Liver (tissue), 9 donors: ENCODE data around the gene SETBP1. TPM values are rescaled to one million over a fixed set of nuclear protein-coding genes. Genes with fewer than 3 reads are reported as not detected.

Source experiments
- DNase-seq: peaks from one replicate; pipeline ENCODE4 v3.0.0-alpha.2; 2017; ENCODE audit warnings: low spot score
- H3K27ac ChIP-seq, 2 donors: one replicate each; pipeline ENCODE4 v1.7.0; 2013; ENCODE audit warnings: inconsistent platforms in 2 of 2, low read length in 2 of 2, control low read depth in 1 of 2, low read depth in 1 of 2, mild to moderate bottlenecking in 1 of 2
- H3K27me3 ChIP-seq, 4 donors: one replicate each; pipeline versions ENCODE4 v1.6.1 to v1.7.0; 2013; ENCODE audit warnings: low read length in 3 of 4, inconsistent platforms in 1 of 4, mild to moderate bottlenecking in 1 of 4, moderate library complexity in 1 of 4; ENCODE audit not compliant: control insufficient read depth in 4 of 4, insufficient read depth in 4 of 4
- H3K36me3 ChIP-seq, 4 donors: one replicate each; pipeline versions ENCODE4 v1.6.1 to v1.7.0; 2013; ENCODE audit warnings: low read length in 3 of 4, mild to moderate bottlenecking in 3 of 4, low read depth in 1 of 4, moderate library complexity in 1 of 4; ENCODE audit not compliant: control insufficient read depth in 4 of 4, insufficient read depth in 3 of 4
- H3K4me1 ChIP-seq, 4 donors: one replicate each; pipeline versions ENCODE4 v1.6.1 to v1.7.0; 2013; ENCODE audit warnings: low read length in 3 of 4, mild to moderate bottlenecking in 3 of 4, moderate library complexity in 1 of 4; ENCODE audit not compliant: control insufficient read depth in 4 of 4, insufficient read depth in 4 of 4
- H3K4me3 ChIP-seq, 3 donors: one replicate each; pipeline versions ENCODE4 v1.6.1 to v1.7.0; 2013; ENCODE audit warnings: low read length in 3 of 3, control low read depth in 1 of 3, low read depth in 1 of 3, mild to moderate bottlenecking in 1 of 3
- H3K9ac ChIP-seq, 2 donors: one replicate each; pipeline ENCODE4 v1.7.0; 2013; ENCODE audit warnings: low read length in 2 of 2, mild to moderate bottlenecking in 2 of 2, moderate library complexity in 2 of 2, control low read depth in 1 of 2, low read depth in 1 of 2
- H3K9me3 ChIP-seq, 4 donors: one replicate each; pipeline versions ENCODE4 v1.6.1 to v1.7.0; 2013; ENCODE audit warnings: low read length in 3 of 4; ENCODE audit not compliant: control insufficient read depth in 4 of 4
- FOXA1 ChIP-seq: IDR thresholded peaks from 2 replicates; pipeline ENCODE4 v1.6.1; 2016; ENCODE audit warnings: antibody characterized with exemption
- FOXA2 ChIP-seq: IDR thresholded peaks from 2 replicates; pipeline ENCODE4 v1.6.1; 2016; ENCODE audit warnings: antibody characterized with exemption
- GABPA ChIP-seq, 2 donors: IDR thresholded peaks in 1 of 2; conservative IDR thresholded peaks in 1 of 2; 2 replicates each; pipeline ENCODE4 v1.6.1; 2016; ENCODE audit warnings: antibody characterized with exemption in 2 of 2, mild to moderate bottlenecking in 1 of 2, moderate library complexity in 1 of 2
- JUND ChIP-seq, 2 donors: IDR thresholded peaks; 2 replicates each; pipeline ENCODE4 v1.6.1; 2016; ENCODE audit warnings: antibody characterized with exemption in 2 of 2
- MAX ChIP-seq: IDR thresholded peaks from 2 replicates; pipeline ENCODE4 v1.6.1; 2016; ENCODE audit warnings: antibody characterized with exemption
- NR2F2 ChIP-seq: IDR thresholded peaks from 2 replicates; pipeline ENCODE4 v1.6.1; 2016; ENCODE audit warnings: antibody characterized with exemption
- RXRA ChIP-seq, 2 donors: IDR thresholded peaks; 2 replicates each; pipeline ENCODE4 v1.6.1; 2017 to 2018; ENCODE audit warnings: antibody characterized with exemption in 2 of 2, mild to moderate bottlenecking in 1 of 2
- SP1 ChIP-seq: IDR thresholded peaks from 2 replicates; pipeline ENCODE4 v1.6.1; 2018; ENCODE audit warnings: antibody characterized with exemption, mild to moderate bottlenecking
- TAF1 ChIP-seq: conservative IDR thresholded peaks from 2 replicates; pipeline ENCODE4 v1.6.1; 2016; ENCODE audit warnings: antibody characterized with exemption, mild to moderate bottlenecking
- YY1 ChIP-seq: IDR thresholded peaks from 2 replicates; pipeline ENCODE4 v1.6.1; 2016; ENCODE audit warnings: antibody characterized with exemption, mild to moderate bottlenecking
- WGBS: extraction: QIAGEN DNeasy Blood & Tissue Kit; methylation state at CpG from one replicate; pipeline ENCODE4 v1.1.7; 2013; 5-methylcytosine and 5-hydroxymethylcytosine counted together
- polyA plus RNA-seq, 2 donors: library from polyadenylated mRNA; stranded (reverse) in 1 of 2; unstranded in 1 of 2; fragments of 200-250 nt in 1 of 2; fragments of >200 nt in 1 of 2; fragmentation: Nextera tagmentation in 1 of 2; extraction: Ambion mirVana in 1 of 2; gene quantifications; one replicate each; pipeline versions ENCODE4 v1.2.1 to v1.2.3, GENCODE V29; 2013 to 2015
- total RNA-seq, 2 donors: library from RNA; depleted of rRNA; stranded (reverse); fragments of >200 nt; gene quantifications; one replicate each; pipeline ENCODE4 v1.2.3, GENCODE V29; 2014
- TF ChIP-seq, protein P1 (sequence below): IDR thresholded peaks from 2 replicates; pipeline ENCODE4 v1.6.1; 2016; ENCODE audit warnings: antibody characterized with exemption
- TF ChIP-seq, protein P2 (sequence below): fragments of 150-350 bp; IDR thresholded peaks from 2 replicates; pipeline ENCODE4 v1.5.1; 2017; ENCODE audit warnings: improper control_type of control experiment, low read depth, low read length; ENCODE audit not compliant: missing input control
- TF ChIP-seq, protein P3 (sequence below): IDR thresholded peaks from 2 replicates; pipeline ENCODE4 v1.6.1; 2016; ENCODE audit warnings: antibody characterized with exemption, mild to moderate bottlenecking
- TF ChIP-seq, protein P4 (sequence below): IDR thresholded peaks from 2 replicates; pipeline ENCODE4 v1.6.1; 2016; ENCODE audit warnings: antibody characterized with exemption
- donor health status: healthy.
- donor health status: healthy.
- donor health status: healthy.
- donor health status: healthy.
- donor health status: healthy.

Gene SETBP1
- total and polyA plus RNA-seq, 4 donors: 2.5 to 15.8 (median 4.7) TPM

DNA sequence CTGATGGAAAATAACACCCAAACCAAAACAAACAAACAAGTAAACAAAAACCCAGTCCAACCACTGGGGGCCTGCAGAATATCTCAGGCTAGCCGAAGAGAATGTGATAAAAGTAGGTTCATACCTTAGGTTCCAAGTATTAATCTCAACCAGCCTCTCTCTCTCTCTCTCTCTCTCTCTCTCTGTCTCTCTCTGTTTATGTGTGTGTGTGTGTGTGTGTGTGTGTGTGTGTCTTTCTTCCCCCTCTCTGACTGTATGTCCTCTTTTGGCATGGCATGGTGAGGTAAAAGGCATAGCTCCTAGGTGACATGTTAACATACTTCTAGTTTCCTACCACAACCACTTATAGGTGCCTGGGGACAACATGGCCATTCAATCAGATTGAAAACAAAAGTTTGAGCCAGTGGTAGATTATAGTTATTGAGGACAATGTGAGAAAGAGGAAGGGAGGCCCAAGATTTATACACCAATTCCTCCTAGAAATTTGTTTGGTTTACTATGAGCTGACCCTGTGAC, 93.0 kb downstream of the SETBP1 start:
- H3K27me3 ChIP-seq: no peaks in the 10 kb centered on the region
- no peaks in the 10 kb centered on the region for H3K9me3 ChIP-seq
- H3K4me1 ChIP-seq: peaks cover 17 to 37% (median 26%) of the 10 kb centered on the region in 4 donors
- H3K9ac ChIP-seq: no peak overlapping the region
- DNase-seq: no peak
- WGBS: 93% methylated on average over 1 of the region's 1 CpG
- TF ChIP-seq YY1 (no peak), FOXA1 (no peak), MAX (no peak), JUND (IDR thresholded peaks at IDR 0.05) (no peak), NR2F2 (no peak), GABPA (IDR thresholded peaks at IDR 0.05 in 1 of 2, conservative IDR thresholded peaks at IDR 0.05 in 1 of 2) (no peak), RXRA (IDR thresholded peaks at IDR 0.05) (no peak), FOXA2 (no peak), SP1 (no peak), TAF1 (no peak)
- TF ChIP-seq, protein P1, sequence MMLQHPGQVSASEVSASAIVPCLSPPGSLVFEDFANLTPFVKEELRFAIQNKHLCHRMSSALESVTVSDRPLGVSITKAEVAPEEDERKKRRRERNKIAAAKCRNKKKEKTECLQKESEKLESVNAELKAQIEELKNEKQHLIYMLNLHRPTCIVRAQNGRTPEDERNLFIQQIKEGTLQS: no peak
- TF ChIP-seq, protein P2, sequence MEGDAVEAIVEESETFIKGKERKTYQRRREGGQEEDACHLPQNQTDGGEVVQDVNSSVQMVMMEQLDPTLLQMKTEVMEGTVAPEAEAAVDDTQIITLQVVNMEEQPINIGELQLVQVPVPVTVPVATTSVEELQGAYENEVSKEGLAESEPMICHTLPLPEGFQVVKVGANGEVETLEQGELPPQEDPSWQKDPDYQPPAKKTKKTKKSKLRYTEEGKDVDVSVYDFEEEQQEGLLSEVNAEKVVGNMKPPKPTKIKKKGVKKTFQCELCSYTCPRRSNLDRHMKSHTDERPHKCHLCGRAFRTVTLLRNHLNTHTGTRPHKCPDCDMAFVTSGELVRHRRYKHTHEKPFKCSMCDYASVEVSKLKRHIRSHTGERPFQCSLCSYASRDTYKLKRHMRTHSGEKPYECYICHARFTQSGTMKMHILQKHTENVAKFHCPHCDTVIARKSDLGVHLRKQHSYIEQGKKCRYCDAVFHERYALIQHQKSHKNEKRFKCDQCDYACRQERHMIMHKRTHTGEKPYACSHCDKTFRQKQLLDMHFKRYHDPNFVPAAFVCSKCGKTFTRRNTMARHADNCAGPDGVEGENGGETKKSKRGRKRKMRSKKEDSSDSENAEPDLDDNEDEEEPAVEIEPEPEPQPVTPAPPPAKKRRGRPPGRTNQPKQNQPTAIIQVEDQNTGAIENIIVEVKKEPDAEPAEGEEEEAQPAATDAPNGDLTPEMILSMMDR: no peak
- TF ChIP-seq, protein P3, sequence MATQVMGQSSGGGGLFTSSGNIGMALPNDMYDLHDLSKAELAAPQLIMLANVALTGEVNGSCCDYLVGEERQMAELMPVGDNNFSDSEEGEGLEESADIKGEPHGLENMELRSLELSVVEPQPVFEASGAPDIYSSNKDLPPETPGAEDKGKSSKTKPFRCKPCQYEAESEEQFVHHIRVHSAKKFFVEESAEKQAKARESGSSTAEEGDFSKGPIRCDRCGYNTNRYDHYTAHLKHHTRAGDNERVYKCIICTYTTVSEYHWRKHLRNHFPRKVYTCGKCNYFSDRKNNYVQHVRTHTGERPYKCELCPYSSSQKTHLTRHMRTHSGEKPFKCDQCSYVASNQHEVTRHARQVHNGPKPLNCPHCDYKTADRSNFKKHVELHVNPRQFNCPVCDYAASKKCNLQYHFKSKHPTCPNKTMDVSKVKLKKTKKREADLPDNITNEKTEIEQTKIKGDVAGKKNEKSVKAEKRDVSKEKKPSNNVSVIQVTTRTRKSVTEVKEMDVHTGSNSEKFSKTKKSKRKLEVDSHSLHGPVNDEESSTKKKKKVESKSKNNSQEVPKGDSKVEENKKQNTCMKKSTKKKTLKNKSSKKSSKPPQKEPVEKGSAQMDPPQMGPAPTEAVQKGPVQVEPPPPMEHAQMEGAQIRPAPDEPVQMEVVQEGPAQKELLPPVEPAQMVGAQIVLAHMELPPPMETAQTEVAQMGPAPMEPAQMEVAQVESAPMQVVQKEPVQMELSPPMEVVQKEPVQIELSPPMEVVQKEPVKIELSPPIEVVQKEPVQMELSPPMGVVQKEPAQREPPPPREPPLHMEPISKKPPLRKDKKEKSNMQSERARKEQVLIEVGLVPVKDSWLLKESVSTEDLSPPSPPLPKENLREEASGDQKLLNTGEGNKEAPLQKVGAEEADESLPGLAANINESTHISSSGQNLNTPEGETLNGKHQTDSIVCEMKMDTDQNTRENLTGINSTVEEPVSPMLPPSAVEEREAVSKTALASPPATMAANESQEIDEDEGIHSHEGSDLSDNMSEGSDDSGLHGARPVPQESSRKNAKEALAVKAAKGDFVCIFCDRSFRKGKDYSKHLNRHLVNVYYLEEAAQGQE: no peak
- TF ChIP-seq, protein P4, sequence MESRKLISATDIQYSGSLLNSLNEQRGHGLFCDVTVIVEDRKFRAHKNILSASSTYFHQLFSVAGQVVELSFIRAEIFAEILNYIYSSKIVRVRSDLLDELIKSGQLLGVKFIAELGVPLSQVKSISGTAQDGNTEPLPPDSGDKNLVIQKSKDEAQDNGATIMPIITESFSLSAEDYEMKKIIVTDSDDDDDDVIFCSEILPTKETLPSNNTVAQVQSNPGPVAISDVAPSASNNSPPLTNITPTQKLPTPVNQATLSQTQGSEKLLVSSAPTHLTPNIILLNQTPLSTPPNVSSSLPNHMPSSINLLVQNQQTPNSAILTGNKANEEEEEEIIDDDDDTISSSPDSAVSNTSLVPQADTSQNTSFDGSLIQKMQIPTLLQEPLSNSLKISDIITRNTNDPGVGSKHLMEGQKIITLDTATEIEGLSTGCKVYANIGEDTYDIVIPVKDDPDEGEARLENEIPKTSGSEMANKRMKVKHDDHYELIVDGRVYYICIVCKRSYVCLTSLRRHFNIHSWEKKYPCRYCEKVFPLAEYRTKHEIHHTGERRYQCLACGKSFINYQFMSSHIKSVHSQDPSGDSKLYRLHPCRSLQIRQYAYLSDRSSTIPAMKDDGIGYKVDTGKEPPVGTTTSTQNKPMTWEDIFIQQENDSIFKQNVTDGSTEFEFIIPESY: no peak
- no peak overlapping the region for H3K27ac ChIP-seq
- H3K36me3 ChIP-seq: no peaks in the 10 kb centered on the region
- no peak overlapping the region for H3K4me3 ChIP-seq

DNA sequence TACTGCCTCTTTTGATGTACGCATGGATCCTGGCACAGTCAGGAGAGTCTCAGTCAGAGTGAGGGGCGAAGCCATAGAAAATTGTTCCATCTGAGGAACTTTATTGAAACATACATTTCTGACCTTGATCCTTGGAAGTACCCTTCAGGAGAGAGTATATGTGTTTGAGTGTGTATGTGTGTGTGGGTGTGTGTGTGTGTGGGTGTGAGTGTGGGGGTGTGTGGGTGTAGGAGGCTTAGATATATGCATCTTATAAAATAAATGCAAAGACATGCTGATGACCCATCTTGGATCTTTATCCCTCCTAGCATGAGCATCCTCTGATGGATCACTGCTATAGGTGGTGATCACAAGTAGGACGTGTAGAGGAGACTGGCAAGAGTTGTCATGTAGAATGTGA, 93.5 kb downstream of the SETBP1 start:
- no peaks in the 10 kb centered on the region for H3K27me3 ChIP-seq
- no peak overlapping the region for H3K4me3 ChIP-seq
- no peak overlapping the region for H3K9ac ChIP-seq
- TF ChIP-seq NR2F2: no peak
- H3K9me3 ChIP-seq: no peaks in the 10 kb centered on the region
- H3K4me1 ChIP-seq: peaks cover 17 to 37% (median 26%) of the 10 kb centered on the region in 4 donors
- no peaks in the 10 kb centered on the region for H3K36me3 ChIP-seq
- 86% methylated on average over 3 of the region's 3 CpGs for WGBS
- H3K27ac ChIP-seq: no peak overlapping the region
- DNase-seq: no peak
